ENCODE results near the gene MRPL53. TPM values are rescaled to one million over a fixed set of nuclear protein-coding genes. Genes with fewer than 3 reads are reported as not detected.

The MRPL53 gene
- total RNA-seq: 43.3 and 53.0 TPM in 2 replicates

GRCh38 chr2:74472086-74472944, at the start of gene MRPL53:
MRPL53 (minus strand) TSS chr2:74472680; CDS start chr2:74472660, 20 bp downstream.

DNA sequence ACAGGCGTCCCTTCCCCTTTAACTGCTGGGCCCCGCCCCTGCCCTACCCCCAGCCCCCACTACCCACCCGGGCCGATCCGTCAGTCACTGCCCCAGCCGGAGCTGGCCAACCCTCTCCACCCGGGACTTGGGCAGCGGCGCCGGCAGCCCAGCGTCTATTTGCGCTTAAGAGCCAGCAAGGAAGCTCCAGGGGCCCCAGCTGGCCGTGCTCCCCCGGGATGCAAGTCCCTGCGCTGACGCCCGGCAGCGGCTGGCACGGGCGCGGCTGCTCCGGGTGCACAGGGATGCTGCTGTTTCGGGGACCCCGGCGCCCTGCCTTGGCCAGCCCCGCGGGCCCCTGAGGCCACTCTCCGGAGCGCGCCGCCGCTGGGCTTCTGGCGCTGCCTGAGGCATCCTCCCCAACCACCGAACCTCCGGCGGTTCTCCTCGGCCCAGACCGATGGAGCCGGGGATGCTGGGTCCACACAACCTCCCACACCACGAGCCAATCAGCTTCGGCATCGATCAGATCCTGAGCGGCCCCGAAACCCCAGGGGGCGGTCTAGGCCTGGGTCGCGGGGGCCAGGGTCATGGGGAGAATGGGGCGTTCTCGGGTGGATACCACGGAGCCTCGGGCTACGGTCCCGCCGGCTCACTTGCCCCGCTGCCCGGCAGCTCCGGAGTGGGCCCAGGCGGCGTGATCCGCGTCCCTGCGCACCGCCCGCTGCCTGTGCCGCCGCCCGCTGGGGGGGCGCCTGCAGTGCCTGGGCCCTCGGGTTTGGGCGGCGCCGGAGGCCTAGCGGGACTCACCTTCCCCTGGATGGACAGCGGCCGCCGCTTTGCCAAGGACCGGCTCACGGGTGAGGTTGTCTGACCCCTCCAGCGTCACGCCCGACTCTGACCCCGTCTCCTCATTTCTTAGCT, 42.1 kb upstream of the MRPL53 start, which contains the start of gene TLX2:
TSS of gene TLX2 (plus strand) at position 83 of the 903 bp plus-strand sequence. CDS start at position 440, 357 bp downstream.

GRCh38 chr2:74507145-74507925, 34.9 kb upstream of the MRPL53 start, which contains the start of gene PCGF1:
PCGF1 (minus strand) TSS chr2:74507695; CDS start chr2:74507668, 27 bp downstream.

GRCh38 chr2:74499267-74499939, 26.9 kb upstream of the MRPL53 start, which contains the start of gene LBX2:
LBX2 (minus strand) TSS chr2:74499603; CDS start chr2:74499537, 66 bp downstream.

DNA sequence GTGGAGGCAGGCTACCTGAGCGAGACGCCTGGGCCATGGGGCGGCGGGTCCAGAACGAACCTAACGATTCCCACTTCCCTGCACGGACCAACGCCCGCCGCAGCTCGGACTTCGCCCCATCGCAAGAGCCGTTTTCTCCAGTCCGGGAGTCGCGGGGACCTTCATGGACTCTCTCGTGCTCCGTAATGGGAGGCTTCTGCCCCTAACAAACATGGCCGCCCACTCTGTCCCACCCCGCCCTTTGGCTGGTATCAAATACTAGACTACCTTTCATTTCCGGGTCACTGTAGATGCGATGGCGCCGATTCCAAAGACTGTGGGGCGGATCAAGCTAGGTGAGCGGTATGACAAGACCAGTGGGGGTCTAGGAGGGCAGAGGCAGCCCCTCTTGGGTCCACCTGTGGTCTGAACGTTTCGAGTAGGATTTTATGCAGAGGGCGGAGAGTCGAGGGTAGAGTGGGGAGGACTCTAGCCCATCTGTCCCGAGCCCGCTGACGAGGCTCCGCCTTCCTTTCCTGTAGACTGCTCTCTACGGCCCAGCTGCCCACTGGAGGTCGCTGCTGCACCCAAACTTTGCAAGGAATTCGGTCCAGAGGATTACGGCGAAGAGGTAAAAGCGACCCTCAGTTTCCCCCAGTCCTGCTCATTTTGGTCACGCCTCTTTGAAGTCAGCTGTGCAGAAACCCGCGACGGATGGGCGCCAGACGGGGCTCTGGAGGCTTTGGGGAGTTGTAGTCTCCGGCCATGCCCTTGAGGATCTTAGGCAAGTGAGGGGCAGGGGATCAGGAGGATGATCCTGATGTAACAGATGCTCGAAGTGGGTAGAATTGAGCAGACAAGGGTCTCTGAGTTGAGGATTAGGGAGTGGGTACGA, 10.6 kb upstream of the MRPL53 start, which contains the start of the genes CCDC142 and TTC31:
TSS of gene CCDC142 (minus strand) at position 198 of the 874 bp plus-strand sequence. CDS start at position 37, 161 bp downstream.
TSS of gene TTC31 (plus strand) at position 281 of the 874 bp plus-strand sequence. CDS start at position 296, 15 bp downstream.

DNA sequence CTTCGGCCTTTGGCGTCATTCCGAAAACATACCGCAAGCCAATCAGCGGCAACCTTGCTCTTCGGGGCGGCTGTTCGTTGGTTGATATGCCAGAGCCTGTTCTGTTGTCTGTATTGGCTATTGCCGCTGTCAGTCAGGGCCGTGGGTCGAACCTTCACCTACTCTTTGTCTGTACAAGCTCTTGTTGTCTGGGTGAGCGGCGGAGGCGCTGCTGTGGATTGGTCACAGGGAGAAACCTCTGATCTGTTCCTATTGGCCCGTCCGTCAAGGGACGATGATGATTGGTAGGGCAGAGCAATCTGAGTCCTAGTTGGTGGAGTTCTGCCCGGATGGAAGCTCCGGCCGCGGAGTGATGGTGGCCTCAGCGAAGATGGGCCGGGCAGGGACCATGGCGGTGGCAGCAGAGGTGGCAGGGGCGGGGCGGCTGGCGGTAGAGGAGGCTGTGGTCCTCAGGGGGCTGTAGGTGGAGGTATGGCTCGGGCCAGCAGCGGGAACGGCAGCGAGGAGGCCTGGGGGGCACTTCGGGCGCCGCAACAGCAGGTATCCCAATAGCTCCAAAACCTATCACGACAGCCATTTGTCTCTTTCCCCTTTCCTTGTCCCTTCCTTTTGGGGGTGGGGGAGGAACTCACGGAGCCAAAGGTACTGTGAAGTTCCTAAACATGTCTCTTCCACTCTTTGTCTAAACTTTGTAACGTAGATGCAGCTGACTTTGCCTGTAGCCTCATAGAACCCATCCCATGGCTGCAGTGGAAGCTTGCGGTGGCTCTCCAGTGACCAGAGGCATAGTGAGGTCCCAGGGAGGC, 14.1 kb downstream of the MRPL53 start, which contains the start of gene WBP1:
TSS of gene WBP1 (plus strand) at position 307 of the 806 bp plus-strand sequence. CDS start at position 472, 165 bp downstream.

DNA sequence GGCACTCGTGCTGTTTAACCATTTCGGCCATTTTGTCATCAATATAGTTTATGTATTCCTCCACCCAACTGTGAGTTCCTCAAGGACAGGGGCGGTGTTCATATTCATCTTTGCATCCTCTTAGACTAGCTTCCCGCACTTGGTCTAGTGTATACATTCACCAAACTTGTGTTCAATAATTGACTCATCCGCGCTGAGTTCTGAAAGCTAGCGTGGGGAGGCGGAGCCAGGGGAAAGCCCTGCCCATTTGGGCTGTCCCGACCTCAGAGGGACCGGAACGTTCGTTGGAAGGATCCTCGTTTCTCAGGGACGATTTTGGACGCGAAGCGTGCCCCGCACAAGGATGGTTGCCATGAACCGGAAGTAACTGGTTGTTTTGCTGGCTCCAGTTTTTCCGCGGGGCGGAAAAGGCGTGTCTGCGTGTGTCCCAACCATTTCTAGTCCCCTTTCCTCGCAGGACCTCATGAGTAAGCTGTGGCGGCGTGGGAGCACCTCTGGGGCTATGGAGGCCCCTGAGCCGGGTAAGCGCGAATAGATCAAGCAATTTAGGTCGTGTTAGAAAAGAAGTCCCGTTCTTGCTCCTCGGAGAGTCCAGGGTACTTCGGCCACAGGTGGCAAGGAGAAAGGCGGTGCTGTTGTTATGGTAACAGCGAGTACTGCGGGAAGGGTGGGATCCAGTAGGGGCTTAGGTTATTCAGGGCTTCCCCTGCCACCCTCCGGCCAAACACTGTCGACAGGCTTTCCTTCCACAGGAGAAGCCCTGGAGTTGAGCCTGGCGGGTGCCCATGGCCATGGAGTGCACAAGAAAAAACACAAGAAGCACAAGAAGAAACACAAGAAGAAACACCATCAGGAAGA, 17.6 kb downstream of the MRPL53 start, which contains the start of gene INO80B:
TSS of gene INO80B (plus strand) at position 434 of the 858 bp plus-strand sequence. CDS start at position 464, 30 bp downstream.

DNA sequence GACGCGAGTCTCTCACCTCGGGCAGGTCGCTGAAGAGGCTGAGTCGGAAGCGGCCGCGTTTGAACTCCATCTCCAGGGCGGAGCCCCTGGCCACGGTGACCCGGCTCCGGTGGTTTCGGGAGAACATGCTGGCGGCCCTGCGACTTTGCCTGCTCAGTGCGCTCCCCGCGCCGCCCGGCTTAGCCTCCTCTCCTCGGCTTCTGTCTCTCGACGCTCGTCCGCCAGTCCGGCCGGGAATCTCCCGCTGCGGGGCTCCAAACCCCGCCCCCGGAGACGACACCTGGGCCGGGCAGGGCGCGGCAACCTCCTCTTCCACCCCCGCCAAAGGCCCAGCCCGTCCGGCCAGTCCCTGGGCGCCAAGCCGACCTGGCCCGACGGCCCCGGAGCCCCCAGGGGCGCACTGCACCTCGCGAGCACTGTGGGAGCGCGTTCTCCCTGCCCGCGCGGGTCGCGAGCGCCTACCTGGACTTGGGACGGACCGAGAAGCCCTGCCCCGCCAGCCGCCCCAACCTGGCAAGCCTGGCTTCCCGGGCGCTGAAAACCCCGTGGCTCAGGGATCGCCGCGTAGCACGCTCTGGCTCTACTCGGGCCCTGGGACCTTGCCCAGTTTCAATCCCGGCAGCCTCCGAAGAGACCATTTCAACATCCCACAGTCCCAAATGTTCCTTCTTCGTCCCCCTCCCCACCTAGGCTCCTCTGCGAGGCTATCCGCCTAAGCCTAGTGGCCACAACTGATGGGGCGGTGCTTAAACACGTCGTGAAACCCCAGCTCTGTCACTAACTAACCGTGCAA, 30.6 kb downstream of the MRPL53 start, which contains the start of gene RTKN:
TSS of gene RTKN (minus strand) at position 248 of the 793 bp plus-strand sequence. CDS start at position 127, 121 bp downstream.

Other genes with a start within 250 kb of the MRPL53 start
- under 0.01 and 0.14 TPM in 2 replicates for gene SLC4A5, start 129.3 kb downstream of the MRPL53 start, total RNA-seq
- gene DCTN1, start 92.4 kb downstream of the MRPL53 start, total RNA-seq: 186 and 223 TPM in 2 replicates
- 0.57 and 0.83 TPM in 2 replicates for gene C2orf81, start 51.1 kb downstream of the MRPL53 start, total RNA-seq
- 26.6 and 29.6 TPM in 2 replicates for gene WDR54, start 51.0 kb downstream of the MRPL53 start, total RNA-seq
- 8.4 and 11.1 TPM in 2 replicates for gene RTKN, start 30.7 kb downstream of the MRPL53 start, total RNA-seq
- gene INO80B, start 17.6 kb downstream of the MRPL53 start, total RNA-seq: 14.9 and 16.4 TPM in 2 replicates
- gene WBP1, start 14.2 kb downstream of the MRPL53 start, total RNA-seq: 57.7 and 70.0 TPM in 2 replicates
- 56.0 and 63.0 TPM in 2 replicates for gene MOGS, start 7.3 kb downstream of the MRPL53 start, total RNA-seq
- 14.4 and 20.0 TPM in 2 replicates for gene CCDC142, start 10.3 kb upstream of the MRPL53 start, total RNA-seq
- 6.7 and 7.0 TPM in 2 replicates for gene TTC31, start 10.4 kb upstream of the MRPL53 start, total RNA-seq
- 1.3 and 2.9 TPM in 2 replicates for gene LBX2, start 26.9 kb upstream of the MRPL53 start, total RNA-seq
- gene PCGF1, start 35.0 kb upstream of the MRPL53 start, total RNA-seq: 19.9 and 24.5 TPM in 2 replicates
- gene TLX2, start 41.8 kb upstream of the MRPL53 start, total RNA-seq: not detected in 2 replicates
- gene DQX1, start 53.6 kb upstream of the MRPL53 start, total RNA-seq: under 0.01 TPM in 1 of 2 replicates, not detected in the other
- gene AUP1, start 57.0 kb upstream of the MRPL53 start, total RNA-seq: 62.7 and 91.3 TPM in 2 replicates
- 33.4 and 44.8 TPM in 2 replicates for gene HTRA2, start 57.3 kb upstream of the MRPL53 start, total RNA-seq
- 34.4 and 57.5 TPM in 2 replicates for gene LOXL3, start 81.3 kb upstream of the MRPL53 start, total RNA-seq
- 21.9 and 27.9 TPM in 2 replicates for gene DOK1, start 82.0 kb upstream of the MRPL53 start, total RNA-seq
- under 0.01 TPM in 1 of 2 replicates, not detected in the other for gene M1AP, start 175.7 kb upstream of the MRPL53 start, total RNA-seq
- 4.1 and 4.4 TPM in 2 replicates for gene SEMA4F, start 181.6 kb upstream of the MRPL53 start, total RNA-seq